GM18520 (cell line): ENCODE data around the gene CDH15.

ENCODE experiments used
- ATAC-seq: cut with Tn5 transposase; IDR thresholded peaks from one replicate; pipeline ENCODE4 v1.9.1; 2021; ENCODE audit not compliant: unreplicated experiment

CDH15 gene

GRCh38 chr16:89170346-89171215 is 967 bp upstream of the CDH15 start:
- ATAC-seq = no peak

GRCh38 chr16:89172171-89172527 is 601 bp downstream of the CDH15 start:
- ATAC-seq = no peak

GRCh38 chr16:89172528-89173173 is 1.1 kb downstream of the CDH15 start:
- no peak for ATAC-seq

GRCh38 chr16:89173174-89173921 is 1.8 kb downstream of the CDH15 start:
- no peak for ATAC-seq

- ATAC-seq = no peak
Measured at GRCh38 chr16:89174055-89174827, 2.7 kb downstream of the CDH15 start.

- ATAC-seq = no peak
Measured at GRCh38 chr16:89174877-89175276, 3.3 kb downstream of the CDH15 start.

GRCh38 chr16:89175280-89176146 is 4.0 kb downstream of the CDH15 start:
- no peak for ATAC-seq

GRCh38 chr16:89176147-89176690 is 4.7 kb downstream of the CDH15 start:
- no peak for ATAC-seq

- no peak for ATAC-seq
Measured at GRCh38 chr16:89176717-89177116, 5.2 kb downstream of the CDH15 start.

GRCh38 chr16:89177501-89177900 is 6.0 kb downstream of the CDH15 start:
- ATAC-seq = no peak

- ATAC-seq = no peak
Measured at GRCh38 chr16:89178453-89179147, 7.1 kb downstream of the CDH15 start.

GRCh38 chr16:89179148-89179484 is 7.6 kb downstream of the CDH15 start:
- no peak for ATAC-seq

- ATAC-seq = no peak
Measured at GRCh38 chr16:89179656-89180315, 8.2 kb downstream of the CDH15 start.

GRCh38 chr16:89183463-89183862 is 11.9 kb downstream of the CDH15 start:
- no peak for ATAC-seq

- no peak for ATAC-seq
Measured at GRCh38 chr16:89183975-89184676, 12.6 kb downstream of the CDH15 start.

- ATAC-seq = no peak
Measured at GRCh38 chr16:89184677-89184932, 13.1 kb downstream of the CDH15 start.

GRCh38 chr16:89184933-89185794 is 13.6 kb downstream of the CDH15 start:
- no peak for ATAC-seq
